Ascending aorta (tissue), 2 donors: Measurements from ENCODE around the gene PCSK7. TPM values are rescaled to one million over a fixed set of nuclear protein-coding genes. Genes with fewer than 3 reads are reported as not detected.

ENCODE experiments used
- DNase-seq, 2 donors: peaks; one replicate each; pipeline ENCODE4 v3.0.0-alpha.2; 2019; ENCODE audit warnings: low spot score in 2 of 2
- H3K27ac ChIP-seq, 2 donors: fragments of 200-600 bp; sonication (generic); one replicate each; pipeline ENCODE4 v1.5.1; 2016 to 2017; ENCODE audit warnings: mild to moderate bottlenecking in 1 of 2
- H3K27me3 ChIP-seq: fragments of 200-600 bp; sonication (generic); one replicate; pipeline ENCODE4 v1.5.1; 2017
- H3K36me3 ChIP-seq, 2 donors: fragments of 200-600 bp; sonication (generic); one replicate each; pipeline ENCODE4 v1.5.1; 2016
- H3K4me1 ChIP-seq, 2 donors: fragments of 200-600 bp; sonication (generic); one replicate each; pipeline ENCODE4 v1.5.1; 2016 to 2017; ENCODE audit warnings: mild to moderate bottlenecking in 1 of 2
- H3K4me3 ChIP-seq, 2 donors: fragments of 200-600 bp; sonication (generic); one replicate each; pipeline ENCODE4 v1.5.1; 2016 to 2017; ENCODE audit warnings: mild to moderate bottlenecking in 1 of 2
- H3K9me3 ChIP-seq, 2 donors: fragments of 200-600 bp; sonication (generic); one replicate each; pipeline ENCODE4 v1.5.1; 2016
- intact Hi-C: fragments of 100-400 bp; cut with DNase I; formaldehyde crosslinking; loops from one replicate; pipeline ENCODE4 v1.15.1; 2023
- total RNA-seq: library from RNA; depleted of rRNA; stranded (reverse); fragments of >200 nt; gene quantifications from one replicate; pipeline ENCODE4 v1.1.0, GENCODE V29; 2016
- TF ChIP-seq, protein P1 (sequence below), 3 experiments: fragments of 200-600 bp in 2 of 3; fragments of 450-650 bp in 1 of 3; sonication (generic) in 2 of 3; IDR thresholded peaks; one replicate each; pipeline ENCODE4 v1.5.1; 2016 to 2019; ENCODE audit warnings: antibody characterized with exemption in 3 of 3, mild to moderate bottlenecking in 1 of 3, moderate library complexity in 1 of 3

PCSK7 gene
- total RNA-seq, 1 donor from 2014 or later: 112 TPM

DNA sequence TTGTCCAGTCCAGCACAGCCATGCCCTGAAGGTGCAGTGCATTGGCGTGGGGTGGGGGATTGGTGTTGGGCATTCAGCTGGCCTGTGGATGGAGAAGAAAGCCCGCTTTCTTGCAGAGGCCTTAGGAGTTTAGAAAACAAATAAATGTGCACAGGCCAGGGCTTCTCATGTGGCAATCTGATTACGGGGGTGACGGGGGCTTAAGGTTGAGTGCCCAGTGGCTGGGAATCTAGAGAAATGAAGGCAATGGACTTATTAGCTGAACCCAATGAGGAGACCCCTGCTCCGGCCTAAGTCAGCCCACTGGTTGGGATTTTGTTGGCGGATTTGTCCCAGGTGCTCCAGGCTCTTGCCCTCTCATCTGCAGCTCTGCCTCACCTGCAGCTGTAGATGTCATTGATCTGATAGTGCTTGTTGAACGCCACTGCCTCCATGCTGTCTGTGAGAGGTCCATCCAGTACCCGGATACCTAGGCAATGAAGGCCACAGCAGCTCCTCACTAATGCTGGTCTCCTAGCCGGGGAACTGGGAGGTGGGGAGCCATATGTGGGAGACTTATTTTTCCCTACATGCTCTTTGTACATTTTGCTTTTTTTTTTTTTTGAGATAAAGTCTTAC is 6.2 kb downstream of the PCSK7 start:
- Histone ChIP-seq H3K4me3 (no peak overlapping the region), H3K9me3 (no peaks in the 10 kb centered on the region), H3K27ac (peak overlapping the region in 1 of 2 donors; percentile 6), H3K36me3 (peaks cover 36 to 49% of the 10 kb centered on the region in 2 donors), H3K4me1 (peaks cover 6 to 24% of the 10 kb centered on the region in 2 donors), H3K27me3 (no peaks in the 10 kb centered on the region)
- TF ChIP-seq, protein P1, sequence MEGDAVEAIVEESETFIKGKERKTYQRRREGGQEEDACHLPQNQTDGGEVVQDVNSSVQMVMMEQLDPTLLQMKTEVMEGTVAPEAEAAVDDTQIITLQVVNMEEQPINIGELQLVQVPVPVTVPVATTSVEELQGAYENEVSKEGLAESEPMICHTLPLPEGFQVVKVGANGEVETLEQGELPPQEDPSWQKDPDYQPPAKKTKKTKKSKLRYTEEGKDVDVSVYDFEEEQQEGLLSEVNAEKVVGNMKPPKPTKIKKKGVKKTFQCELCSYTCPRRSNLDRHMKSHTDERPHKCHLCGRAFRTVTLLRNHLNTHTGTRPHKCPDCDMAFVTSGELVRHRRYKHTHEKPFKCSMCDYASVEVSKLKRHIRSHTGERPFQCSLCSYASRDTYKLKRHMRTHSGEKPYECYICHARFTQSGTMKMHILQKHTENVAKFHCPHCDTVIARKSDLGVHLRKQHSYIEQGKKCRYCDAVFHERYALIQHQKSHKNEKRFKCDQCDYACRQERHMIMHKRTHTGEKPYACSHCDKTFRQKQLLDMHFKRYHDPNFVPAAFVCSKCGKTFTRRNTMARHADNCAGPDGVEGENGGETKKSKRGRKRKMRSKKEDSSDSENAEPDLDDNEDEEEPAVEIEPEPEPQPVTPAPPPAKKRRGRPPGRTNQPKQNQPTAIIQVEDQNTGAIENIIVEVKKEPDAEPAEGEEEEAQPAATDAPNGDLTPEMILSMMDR (IDR thresholded peaks at IDR 0.05): no peak
- peak in 1 of 2 donors; percentile 61 for DNase-seq
- intact Hi-C loops: loop anchor here (1.0 to 5.0 kb wide), 4 partner anchors 27 to 435 kb away; partner anchors contain the start of gene APOA5

DNA sequence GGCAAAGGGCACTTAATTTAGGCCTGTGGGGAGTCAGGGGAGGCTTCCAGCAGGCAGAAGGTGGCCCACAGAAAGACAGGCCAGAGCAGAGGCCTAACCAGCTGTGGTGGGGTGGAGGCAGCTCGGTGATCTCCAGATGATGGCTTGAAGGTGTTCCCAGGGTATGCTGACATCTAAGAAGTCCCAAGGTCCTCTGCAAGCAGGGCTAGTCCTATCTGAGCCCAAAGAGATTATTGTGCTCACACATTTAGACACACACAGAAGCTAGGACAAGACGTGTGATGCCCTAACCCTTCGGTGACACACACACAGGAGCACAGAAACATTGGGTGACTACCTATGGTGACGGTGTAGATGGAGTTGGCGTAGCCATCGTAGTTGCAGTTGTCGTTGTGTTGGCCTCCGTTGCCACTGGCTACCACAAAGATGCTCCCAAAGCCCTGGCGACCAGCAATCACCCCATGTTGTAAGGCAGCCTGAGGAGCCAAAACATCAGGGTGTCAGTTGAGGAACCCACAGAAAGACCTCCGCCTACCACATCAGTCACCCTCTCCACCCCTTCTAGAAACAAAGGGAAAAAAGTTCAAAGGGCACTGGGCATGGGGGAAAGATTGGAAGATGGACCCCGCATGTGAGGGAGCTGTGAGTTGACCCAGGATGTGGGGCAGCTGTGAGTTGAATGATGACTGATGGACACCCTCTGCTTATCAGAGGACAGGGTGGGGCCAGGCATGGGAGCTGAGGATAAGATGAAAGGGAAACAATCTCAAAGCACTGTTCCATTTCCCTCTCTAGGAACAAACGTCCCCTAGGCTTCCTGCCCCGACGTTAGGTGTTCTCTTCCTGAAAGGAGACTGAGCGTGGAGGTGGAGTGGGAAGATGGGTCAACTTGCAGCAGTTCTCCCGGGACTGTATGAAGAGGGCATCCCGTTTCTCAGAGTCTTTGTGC is 7.9 kb downstream of the PCSK7 start:
- Histone ChIP-seq H3K27ac (peak overlapping the region; percentile 90 to 94), H3K4me1 (peaks cover 20 to 34% of the 10 kb centered on the region in 2 donors), H3K27me3 (no peaks in the 10 kb centered on the region), H3K9me3 (no peaks in the 10 kb centered on the region), H3K36me3 (peaks cover 30 to 41% of the 10 kb centered on the region in 2 donors), H3K4me3 (no peak overlapping the region)
- TF ChIP-seq, protein P1 (IDR thresholded peaks at IDR 0.05): no peak
- peak in 1 of 2 donors; percentile 64 for DNase-seq
- intact Hi-C loops: no loop called here

DNA sequence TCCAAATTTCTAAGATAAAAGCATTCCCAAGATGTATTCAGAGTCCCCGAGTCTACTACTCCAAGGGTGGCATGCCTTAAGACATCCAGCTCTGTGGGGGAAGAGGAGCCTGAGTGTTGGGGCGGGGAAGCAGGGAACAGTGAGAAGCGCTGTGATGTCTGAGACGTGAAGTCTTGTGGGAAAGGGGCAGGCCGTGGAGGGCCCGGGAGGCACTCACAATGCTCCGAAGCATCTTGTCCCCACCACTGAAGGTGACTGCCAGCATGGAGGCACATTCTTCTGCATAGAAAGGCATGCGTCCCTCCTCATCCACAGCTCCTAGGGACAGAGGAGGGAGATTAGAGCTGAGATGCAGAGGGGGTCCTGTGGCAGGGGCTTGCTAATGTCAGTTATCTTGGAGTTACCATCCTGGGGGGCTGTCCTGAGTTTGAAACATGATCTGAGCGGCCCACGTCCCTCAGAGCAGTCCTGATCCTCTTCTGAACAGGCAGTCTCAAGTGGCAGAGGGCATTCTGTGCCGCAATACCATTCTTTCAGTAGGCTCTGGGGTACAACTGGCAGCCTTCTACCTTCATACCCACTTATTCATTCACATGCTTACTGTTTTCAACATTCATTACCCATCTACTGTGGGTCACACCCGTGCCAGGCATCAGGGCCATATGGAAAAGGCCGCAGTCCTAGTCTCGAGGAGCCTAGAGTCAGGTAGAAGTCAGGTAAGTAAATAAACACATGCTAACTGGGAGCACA is 8.7 kb downstream of the PCSK7 start:
- DNase-seq: peak in 1 of 2 donors; percentile 58
- TF ChIP-seq, protein P1 (IDR thresholded peaks at IDR 0.05): no peak
- no peaks in the 10 kb centered on the region for H3K27me3 ChIP-seq
- peaks cover 28 to 36% of the 10 kb centered on the region in 2 donors for H3K36me3 ChIP-seq
- H3K4me3 ChIP-seq: no peak overlapping the region
- intact Hi-C loops: no loop called here
- H3K9me3 ChIP-seq: no peaks in the 10 kb centered on the region
- peak overlapping the region; percentile 90 to 94 for H3K27ac ChIP-seq
- H3K4me1 ChIP-seq: peaks cover 28 to 42% of the 10 kb centered on the region in 2 donors

DNA sequence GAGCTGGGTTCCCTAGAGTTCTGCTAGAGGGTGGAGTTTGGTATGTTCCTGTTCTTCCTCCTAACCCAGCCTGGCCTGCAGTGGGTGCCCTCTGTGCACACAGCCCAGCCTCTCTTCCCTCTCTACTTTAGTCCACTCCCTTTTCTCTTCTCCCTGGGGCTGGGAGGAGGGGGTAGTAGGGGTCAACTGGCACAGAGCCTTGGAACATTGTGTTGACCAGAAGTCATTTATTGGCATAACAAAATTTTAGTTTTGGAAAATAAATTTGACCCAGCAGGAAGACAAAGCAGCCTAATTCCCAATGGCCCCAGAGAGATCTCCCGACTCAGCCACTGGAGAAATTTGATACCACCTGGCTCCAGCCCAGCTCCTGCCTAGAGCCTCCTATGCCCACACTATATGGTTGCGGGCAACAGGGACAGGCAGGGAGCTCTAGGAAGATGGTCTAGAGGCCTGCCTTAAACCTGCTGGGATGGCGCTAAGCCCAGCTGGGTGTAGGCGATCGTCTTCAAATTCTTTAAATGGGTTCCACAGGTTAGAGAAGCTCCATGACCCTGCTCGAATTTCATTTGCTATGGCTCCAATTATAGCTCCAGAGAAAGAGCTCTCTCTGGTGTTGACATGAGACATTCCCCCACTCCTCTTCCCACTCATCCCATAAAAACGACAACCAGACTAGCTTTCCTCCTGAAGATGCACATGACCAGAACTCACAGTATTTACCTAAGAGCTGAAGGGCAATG is 9.9 kb downstream of the PCSK7 start:
- peaks cover 35 to 49% of the 10 kb centered on the region in 2 donors for H3K4me1 ChIP-seq
- H3K4me3 ChIP-seq: peak overlapping the region; percentile 3 to 46
- intact Hi-C loops: no loop called here
- DNase-seq: peak in 1 of 2 donors; percentile 89
- TF ChIP-seq, protein P1 (IDR thresholded peaks at IDR 0.05): no peak
- peak overlapping the region; percentile 90 to 94 for H3K27ac ChIP-seq
- H3K27me3 ChIP-seq: no peaks in the 10 kb centered on the region
- H3K9me3 ChIP-seq: no peaks in the 10 kb centered on the region
- peaks cover 18 to 24% of the 10 kb centered on the region in 2 donors for H3K36me3 ChIP-seq
